ENCODE results near the gene PKIB. TPM values are rescaled to one million over a fixed set of nuclear protein-coding genes. Genes with fewer than 3 reads are reported as not detected.
"Not testable (repeated sequence)": the region's sequence is repeated elsewhere in the genome, so short reads cannot be mapped to it uniquely, and the experiment has no call there.

Gene PKIB
- total RNA-seq, 1 donor from 2014 or later = 4.4 TPM

DNA sequence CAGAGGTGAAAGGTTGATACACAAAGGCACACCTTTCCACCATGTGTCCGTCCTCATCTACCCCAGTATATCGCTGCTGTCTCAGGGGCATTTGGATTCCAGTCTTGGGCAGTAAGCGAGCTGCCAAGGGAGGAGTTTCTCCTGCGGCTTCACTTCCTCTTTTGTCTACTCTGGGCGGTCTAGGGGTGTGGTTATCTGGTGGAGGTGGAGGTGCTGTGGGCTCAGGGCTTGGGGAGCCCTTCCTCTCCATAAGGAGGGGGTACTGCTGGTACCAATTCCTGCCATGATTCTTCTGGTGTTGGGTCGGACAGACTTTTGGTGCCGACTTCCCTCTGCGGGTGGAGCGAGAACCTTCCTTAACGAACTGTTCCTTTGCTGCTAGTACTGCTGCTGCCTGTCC is 137.4 kb downstream of the PKIB start:
- no peak for DNase-seq

DNA sequence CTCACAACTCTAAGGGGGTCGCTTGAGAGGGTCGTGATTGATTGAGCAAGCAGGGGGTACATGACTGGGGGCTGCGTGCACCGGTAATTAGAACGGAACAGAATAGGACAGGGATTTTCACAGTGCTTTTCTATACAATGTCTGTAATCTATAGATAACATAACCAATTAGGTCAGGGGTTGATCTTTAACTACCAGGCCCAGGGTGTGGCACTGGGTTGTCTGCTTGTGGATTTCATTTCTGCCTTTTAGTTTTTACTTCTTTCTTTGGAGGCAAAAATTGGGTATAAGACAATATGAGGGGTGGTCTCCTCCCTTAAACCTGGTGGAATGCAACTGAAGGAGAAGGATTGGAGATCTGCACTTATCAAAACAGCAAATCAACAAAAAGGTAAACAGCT is 138.7 kb downstream of the PKIB start:
- DNase-seq = not testable (repeated sequence)

DNA sequence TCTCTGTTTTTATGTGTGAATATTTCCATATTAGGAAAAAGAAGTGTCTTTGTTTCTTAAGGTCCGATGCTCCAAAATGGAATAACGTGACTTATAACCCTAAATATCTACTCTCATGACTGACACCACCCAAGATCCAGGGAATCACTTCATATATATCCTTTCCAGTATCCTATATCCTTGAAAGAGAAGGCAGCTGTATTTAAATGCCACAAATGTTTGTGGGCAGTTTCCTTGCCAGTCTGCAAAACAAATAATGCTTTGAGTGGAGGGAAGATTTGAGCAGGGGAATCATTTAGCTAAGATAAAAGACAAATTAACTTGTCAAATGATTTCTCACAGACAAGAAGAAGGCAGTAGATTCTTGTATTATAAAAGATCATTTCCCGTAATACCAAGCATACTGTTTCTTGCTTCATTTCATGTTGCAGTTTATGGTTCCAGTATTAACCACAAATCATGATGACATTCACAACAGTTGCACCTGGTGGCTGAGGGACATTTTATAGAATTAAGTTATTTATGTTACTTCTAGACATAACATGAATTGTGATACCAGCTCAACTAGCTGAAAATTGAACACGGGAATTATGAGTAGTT is 139.3 kb downstream of the PKIB start:
- no peak for DNase-seq

DNA sequence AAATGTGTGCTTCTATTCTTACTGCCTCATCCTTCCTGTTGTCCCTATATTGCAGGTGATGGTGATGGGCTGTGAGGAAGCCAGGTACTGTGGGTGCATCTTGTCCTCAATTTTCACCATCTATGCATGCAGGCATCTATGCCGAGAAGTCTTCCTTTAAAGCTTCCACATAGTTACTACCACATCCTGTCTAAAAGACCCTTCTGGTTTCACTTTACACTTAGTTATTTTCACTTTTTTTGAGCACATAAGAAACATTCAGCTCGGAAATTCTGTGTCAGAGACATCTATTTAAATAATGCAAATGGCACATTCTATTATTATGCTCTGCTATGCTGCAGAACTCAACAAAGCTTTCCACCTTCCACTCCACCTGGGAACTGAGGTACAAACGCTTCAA is 141.1 kb downstream of the PKIB start:
- no peak for DNase-seq

DNA sequence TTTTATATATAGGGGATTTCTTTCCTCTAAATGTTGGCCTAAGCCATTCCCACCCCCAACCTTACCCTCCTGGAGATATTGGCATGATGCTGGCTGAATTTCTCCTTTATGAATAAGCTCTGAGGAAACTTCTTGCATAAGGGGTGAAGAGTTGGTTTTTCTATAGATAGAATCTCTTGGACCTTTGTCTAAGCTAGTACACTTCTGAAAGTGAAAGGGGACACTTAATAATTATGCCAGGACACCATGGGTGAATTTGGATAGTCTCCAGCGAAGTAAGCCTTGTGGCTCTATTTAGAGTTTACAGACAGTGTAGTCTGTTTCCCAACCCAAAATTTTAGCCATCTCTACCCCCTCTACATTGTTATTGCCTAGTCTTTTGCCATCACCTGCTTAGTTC is 142.3 kb downstream of the PKIB start:
- no peak for DNase-seq

DNA sequence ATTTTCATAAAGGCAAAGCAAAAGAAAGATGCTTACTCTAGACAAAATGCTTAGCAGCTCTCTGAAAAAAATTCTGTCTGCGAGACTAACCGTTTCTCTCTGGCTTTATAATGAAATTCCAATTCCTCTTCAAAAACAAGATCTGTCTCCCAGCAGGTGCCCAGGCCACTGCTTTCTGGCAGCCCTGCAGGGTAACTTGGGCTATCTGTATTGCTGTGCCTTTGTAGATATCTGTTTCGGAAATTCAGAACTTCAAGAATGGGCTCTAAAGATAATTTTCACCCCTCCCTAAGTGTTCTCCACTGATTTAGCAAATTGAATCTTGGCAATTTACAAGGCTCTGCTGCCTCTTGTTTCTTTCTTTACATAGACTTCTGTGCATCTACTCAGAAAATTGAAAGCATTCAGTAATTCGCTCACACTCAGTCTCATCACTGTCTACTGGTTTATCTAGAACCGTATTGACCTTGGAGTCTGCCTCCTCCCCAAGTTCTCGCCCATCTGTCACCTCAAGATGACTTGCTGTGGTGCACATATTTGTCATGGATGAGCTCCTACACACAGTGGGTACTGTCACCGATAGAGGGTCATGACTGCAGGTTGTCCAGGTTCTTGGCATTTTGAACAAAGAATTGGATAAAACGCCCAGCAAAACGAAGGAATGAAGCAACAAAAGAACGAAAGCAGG is 142.9 kb downstream of the PKIB start:
- DNase-seq = no peak

DNA sequence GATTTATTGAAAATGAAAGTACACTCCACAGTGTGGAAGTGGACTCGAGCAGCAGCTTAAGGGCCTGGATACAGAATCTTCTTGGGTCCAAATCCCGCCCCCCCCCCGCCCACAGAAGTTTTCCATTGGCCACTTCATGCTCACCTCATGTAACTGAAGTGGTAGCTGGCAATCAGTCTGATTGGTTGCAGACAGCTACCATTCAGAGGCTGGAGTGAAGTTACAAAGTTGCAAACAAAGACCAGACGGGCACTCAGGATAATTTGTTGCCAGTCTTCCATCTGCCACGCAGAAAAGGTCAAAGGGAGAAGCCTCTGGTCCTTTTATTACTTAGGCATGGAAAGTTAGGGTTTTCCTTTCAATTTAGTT is 143.5 kb downstream of the PKIB start:
- no peak for DNase-seq

DNA sequence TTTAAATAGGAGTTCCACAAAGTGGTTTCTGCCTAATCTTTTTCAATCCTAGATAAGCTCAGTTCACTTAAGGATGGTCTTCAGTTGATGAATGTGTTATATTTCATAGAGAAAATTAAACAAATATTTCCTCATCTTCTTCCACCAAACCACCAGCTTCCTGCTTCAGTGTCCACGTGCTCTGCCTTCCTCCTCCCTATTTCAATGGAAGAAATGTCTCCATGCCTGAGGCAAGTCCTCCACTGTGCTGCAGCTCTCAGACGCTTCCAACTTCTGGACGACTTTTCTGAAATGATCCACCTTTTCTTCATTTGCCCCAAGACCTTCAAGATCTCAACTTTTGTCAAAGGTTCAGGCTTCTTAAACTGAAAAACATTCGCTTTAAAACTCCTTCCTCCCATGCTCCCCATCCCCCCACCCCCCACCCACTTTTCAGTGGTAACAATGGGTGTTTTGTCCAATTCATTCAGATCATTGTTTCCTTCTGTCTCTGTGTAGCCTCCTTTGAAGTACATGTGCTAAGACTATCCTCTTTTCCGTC is 144.1 kb downstream of the PKIB start:
- DNase-seq = no peak

DNA sequence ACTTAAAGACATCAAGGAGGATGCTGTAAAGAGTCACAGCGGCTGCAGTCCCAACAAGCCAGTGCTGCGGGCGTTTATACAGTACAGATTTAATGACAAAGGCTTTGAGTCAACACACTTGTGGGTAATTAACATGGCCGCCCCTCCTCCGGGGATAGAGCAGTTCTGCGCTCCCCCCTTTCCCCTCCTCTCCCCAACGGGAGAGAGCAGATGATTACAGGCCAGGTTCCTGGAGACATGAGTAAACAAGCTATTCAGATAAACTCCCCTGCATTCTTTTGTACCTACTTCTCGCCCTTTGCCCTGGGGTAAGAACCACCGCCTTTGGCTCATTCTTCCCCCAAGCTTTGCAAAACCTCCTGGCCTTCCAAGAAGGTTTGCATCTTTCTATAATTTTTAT is 145.7 kb downstream of the PKIB start:
- DNase-seq = no peak

DNA sequence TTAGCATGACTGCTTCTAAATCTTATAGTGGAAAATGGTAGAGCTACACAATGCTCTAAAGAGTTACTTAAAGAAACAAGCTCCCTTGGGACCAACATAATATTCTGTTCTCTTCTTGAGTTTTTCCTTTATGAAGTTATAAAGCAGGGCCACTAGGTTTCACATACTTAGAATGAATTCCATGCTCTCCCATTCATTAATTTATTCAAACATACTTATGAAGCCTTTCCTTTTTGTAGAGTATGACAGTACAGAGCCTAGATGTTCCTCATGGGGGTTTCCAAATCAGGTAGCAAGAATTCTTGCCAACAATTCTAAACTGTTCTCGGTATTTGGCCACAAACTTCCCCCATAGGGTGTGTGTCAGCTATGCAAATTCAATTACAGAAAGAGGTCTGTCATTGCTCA is 148.7 kb downstream of the PKIB start:
- no peak for DNase-seq

DNA sequence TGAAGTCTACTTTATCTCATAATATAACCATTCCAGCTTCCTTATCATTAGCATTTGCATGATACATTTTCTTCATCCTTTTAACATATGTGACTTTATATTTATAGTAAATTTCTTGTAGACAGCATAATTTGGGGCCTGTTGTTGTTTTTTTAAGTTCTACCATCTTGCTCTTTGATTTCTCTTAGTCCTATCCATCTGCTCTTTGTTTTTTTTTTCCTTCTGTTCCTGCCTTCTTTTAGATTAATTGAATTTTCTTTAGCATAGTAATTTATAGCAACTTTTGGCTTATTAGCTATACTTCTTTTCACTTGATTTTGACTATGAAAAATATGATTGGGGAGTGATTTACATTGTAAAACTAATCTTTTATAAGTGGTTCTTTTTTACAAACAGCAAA is 150.1 kb downstream of the PKIB start:
- no peak for DNase-seq

DNA sequence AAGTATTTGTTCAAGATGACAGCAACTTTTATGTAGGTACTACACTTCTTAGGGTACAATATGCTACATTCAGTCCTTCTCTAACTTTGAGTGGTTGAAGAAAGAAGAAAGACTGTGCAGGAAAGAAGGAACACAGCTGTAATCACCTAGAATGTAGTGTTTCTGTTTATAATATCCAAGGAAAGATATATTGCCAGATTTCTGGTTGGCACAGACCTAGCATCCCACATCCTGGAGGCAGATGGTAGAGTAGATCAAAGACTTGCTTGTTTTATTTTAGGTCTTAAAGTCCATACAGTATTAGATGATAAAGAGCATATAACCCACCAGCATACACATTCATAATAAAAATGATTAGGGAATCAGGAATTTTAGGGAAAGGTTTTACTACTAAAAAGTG is 156.1 kb downstream of the PKIB start:
- no peak for DNase-seq

DNA sequence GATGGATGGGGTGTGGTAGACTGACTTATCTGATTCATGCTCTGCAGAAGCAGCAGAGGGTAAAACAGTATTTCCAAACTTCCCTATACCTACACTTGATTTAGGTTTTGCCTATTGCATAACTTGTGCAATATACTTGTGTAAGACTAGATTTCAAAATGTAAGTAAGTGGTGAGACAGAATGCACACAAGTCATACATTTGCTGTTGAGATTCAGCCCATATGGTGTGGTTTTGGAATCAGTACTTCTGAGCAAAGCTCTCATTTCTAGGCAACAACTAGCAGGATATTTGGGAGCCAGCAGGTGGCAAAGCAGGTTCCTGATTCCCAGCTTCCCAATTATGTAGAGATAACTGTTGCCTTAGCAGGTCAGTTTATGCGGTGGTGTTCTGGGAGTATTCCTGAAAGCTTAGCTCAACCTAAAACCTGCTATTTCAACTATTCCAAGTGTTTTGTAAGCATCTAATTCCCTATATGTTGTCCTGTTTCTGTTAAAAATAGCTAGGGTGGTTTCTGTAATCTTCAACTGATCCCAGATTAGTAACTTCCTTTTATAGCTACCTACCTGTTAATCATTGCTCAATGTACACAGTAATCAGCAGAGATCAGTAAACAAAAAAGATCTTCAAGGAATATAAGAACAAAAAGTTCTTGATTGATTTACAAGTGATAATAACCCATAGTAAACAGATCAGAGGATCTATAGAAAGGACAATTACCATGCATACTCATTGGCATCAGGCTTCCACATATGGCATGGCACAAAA is 160.8 kb downstream of the PKIB start:
- DNase-seq = no peak

DNA sequence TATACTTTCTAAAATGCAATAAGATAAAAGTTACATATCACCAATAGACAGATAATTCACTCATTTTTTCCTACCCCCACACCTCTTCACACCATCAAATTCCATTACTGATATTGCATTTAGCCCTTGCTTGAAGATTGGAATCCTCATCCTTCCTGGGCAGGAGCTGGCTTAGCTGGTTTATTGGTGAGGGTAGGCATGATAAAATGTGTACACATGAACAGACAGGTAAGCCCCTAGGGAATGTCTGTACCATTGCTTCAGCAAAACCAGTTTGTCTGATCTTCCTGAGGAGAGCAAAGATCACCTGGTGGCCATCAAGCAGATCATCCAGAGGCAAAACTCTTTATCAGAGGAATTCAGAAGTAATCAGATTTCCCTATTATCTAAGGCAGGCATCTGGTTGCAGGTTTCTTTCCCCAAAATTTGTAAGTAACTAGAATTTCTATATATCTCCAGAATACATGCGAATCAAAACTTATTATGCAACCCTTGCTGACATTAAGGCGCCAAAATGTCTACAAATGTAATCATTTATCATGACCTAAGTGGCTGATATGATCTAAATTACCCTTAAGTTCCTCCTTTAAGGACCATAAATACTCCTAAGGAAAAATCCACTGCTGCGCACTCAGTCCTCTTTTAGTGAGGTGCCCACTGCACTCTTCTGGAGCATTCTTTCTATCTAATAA is 162.7 kb downstream of the PKIB start:
- DNase-seq = peak; percentile 21

Small RNA genes lying within 50 kb of the gene (small RNA-seq; reads per million reads assigned to genes)
- gene RN7SL564P (ENCODE audit: low replicate concordance) = not detected

Other genes with a start within 250 kb of the PKIB start
- gene HSF2, start 210.8 kb upstream of the PKIB start, total RNA-seq = 33.5 TPM
- 190 TPM for gene SERINC1, start 138.6 kb upstream of the PKIB start, total RNA-seq
- 31.6 TPM for gene FABP7, start 169.3 kb downstream of the PKIB start, total RNA-seq
- 20.7 TPM for gene SMPDL3A, start 178.9 kb downstream of the PKIB start, total RNA-seq

Data from skin of body (tissue), 3 donors.